ENCODE data around the gene SIN3B. TPM values are rescaled to one million over a fixed set of nuclear protein-coding genes. Genes with fewer than 3 reads are reported as not detected.

SIN3B gene
- total RNA-seq, 2 donors from 2014 or later: 57.9 to 79.8 TPM

GRCh38 chr19:16889366-16889882 is 60.2 kb downstream of the SIN3B start:
- no peak overlapping the region for H3K4me3 ChIP-seq
- no peaks in the 10 kb centered on the region for H3K9me3 ChIP-seq
- peaks cover 0 to 12% of the 10 kb centered on the region in 2 donors for H3K4me1 ChIP-seq (ENCODE audit: control insufficient read depth in 1 of 2, low read depth in 2 of 2)
- TF ChIP-seq CTCF (IDR thresholded peaks at IDR 0.05): no peak
- H3K27ac ChIP-seq: no peak overlapping the region
- no peak for DNase-seq (ENCODE audit: low spot score)
- H3K27me3 ChIP-seq (replicated peaks; ENCODE audit: insufficient read depth): no peaks in the 10 kb centered on the region
- H3K36me3 ChIP-seq: no peaks in the 10 kb centered on the region
- ATAC-seq (ENCODE audit: insufficient number of reproducible peaks, low FRiP score, low read depth): no peak

GRCh38 chr19:16889883-16890460 is 60.8 kb downstream of the SIN3B start:
- Histone ChIP-seq H3K36me3 (no peaks in the 10 kb centered on the region), H3K27ac (no peak overlapping the region), H3K4me1 (ENCODE audit: control insufficient read depth in 1 of 2, low read depth in 2 of 2) (peaks cover 0 to 12% of the 10 kb centered on the region in 2 donors), H3K27me3 (replicated peaks; ENCODE audit: insufficient read depth) (no peaks in the 10 kb centered on the region), H3K4me3 (no peak overlapping the region), H3K9me3 (no peaks in the 10 kb centered on the region)
- no peak for TF ChIP-seq CTCF (IDR thresholded peaks at IDR 0.05)
- DNase-seq (ENCODE audit: low spot score) (no peak), ATAC-seq (ENCODE audit: insufficient number of reproducible peaks, low FRiP score, low read depth) (no peak)

GRCh38 chr19:16890461-16891184 is 61.4 kb downstream of the SIN3B start:
- no peak for DNase-seq (ENCODE audit: low spot score)
- no peak for ATAC-seq (ENCODE audit: insufficient number of reproducible peaks, low FRiP score, low read depth)
- Histone ChIP-seq H3K27me3 (replicated peaks; ENCODE audit: insufficient read depth) (no peaks in the 10 kb centered on the region), H3K27ac (no peak overlapping the region), H3K4me3 (no peak overlapping the region), H3K4me1 (ENCODE audit: control insufficient read depth in 1 of 2, low read depth in 2 of 2) (peaks cover 0 to 12% of the 10 kb centered on the region in 2 donors), H3K36me3 (no peaks in the 10 kb centered on the region), H3K9me3 (no peaks in the 10 kb centered on the region)
- no peak for TF ChIP-seq CTCF (IDR thresholded peaks at IDR 0.05)

GRCh38 chr19:16891696-16892382 is 62.6 kb downstream of the SIN3B start:
- DNase-seq (ENCODE audit: low spot score): no peak
- no peaks in the 10 kb centered on the region for H3K9me3 ChIP-seq
- no peak overlapping the region for H3K27ac ChIP-seq
- peaks cover 3 to 19% of the 10 kb centered on the region in 2 donors for H3K4me1 ChIP-seq (ENCODE audit: control insufficient read depth in 1 of 2, low read depth in 2 of 2)
- no peaks in the 10 kb centered on the region for H3K36me3 ChIP-seq
- TF ChIP-seq CTCF (IDR thresholded peaks at IDR 0.05): no peak
- no peak for ATAC-seq (ENCODE audit: insufficient number of reproducible peaks, low FRiP score, low read depth)
- no peaks in the 10 kb centered on the region for H3K27me3 ChIP-seq (replicated peaks; ENCODE audit: insufficient read depth)
- no peak overlapping the region for H3K4me3 ChIP-seq

GRCh38 chr19:16892436-16892835 is 63.2 kb downstream of the SIN3B start:
- no peak overlapping the region for H3K4me3 ChIP-seq
- ATAC-seq (ENCODE audit: insufficient number of reproducible peaks, low FRiP score, low read depth): no peak
- no peak for TF ChIP-seq CTCF (IDR thresholded peaks at IDR 0.05)
- H3K4me1 ChIP-seq (ENCODE audit: control insufficient read depth in 1 of 2, low read depth in 2 of 2): peaks cover 3 to 19% of the 10 kb centered on the region in 2 donors
- no peaks in the 10 kb centered on the region for H3K27me3 ChIP-seq (replicated peaks; ENCODE audit: insufficient read depth)
- no peak overlapping the region for H3K27ac ChIP-seq
- H3K9me3 ChIP-seq: no peaks in the 10 kb centered on the region
- no peak for DNase-seq (ENCODE audit: low spot score)
- H3K36me3 ChIP-seq: no peaks in the 10 kb centered on the region
